DMS 273 (cell line): ENCODE measurements around the gene MLYCD.

Experiments
- DNase-seq: peaks from one replicate; lab custom pipeline; 2025; ENCODE audit not compliant: unreplicated experiment; lab: John Stamatoyannopoulos, UW

Gene MLYCD

DNA sequence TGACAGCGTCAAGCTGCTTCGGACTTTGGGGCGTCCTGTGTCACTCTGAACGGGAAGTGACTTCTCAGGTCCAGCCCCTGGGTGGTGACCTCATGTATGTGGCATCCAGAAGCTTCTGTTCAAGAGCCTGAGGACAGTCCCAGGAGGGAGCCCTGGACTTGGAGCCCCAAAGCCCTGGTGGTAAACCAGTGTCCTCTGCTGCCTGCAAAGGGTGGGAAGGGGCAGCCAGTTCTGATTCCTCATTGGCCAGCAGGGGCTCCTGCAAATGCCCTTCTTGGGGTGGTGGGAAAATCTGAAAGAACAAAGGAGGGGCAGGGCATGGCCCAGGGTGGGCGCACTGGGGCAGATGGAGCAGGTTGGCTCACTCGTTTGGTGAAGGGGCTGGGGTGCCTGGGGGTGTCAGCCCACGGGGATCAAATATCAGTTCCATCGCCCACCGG is 55.7 kb downstream of the MLYCD start:
- DNase-seq, result peak; percentile 48

- DNase-seq, result peak; percentile 73
Measured at GRCh38 chr16:83955218-83956130, 56.6 kb downstream of the MLYCD start.

DNA sequence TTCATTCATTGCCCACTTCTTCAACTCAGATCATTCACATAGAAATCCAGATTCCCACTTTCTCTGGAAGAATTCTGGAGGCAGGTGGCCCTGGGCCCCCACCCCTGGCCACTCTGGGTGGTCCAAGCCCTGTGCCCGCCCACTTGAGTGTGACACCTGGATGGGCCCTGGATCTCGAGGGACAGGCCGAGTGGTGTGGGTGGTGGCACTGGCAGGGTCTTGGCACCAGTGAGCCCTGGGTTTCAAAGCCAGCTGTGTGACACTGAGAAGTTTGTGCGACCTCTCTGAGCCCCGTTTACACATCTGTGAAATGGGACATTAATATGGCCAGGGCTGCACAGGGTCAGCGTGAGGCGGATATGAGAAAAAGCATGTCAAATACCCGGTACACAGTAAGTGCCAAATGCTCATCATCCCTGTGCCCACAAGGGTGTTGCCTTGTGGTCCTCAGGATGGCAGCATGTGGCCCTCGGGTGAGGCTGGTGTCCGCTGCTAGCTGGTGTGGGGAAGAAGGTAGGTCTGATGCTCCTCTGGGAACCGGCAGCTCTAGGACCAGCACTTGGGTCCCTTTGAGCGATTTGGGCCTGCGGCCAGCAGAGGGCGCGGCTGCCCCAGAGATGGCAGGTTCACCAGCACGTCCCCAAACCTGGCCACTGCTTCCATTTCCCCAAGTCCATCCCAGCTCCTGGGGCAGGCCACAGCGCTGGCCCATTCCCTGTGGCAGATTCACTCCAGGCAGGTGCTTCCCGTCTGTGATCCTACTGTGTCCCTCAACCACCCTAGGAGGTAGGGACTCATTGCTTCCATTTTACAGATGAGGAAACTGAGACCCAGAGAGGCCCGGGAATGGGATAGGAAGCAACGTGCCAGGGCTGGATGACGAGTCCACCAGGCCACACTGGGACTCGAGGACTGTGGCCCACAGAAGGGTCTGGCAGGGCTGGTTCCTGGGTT is 57.7 kb downstream of the MLYCD start:
- peak; percentile 90 for DNase-seq

- no peak for DNase-seq
Measured at GRCh38 chr16:83957296-83957855, 58.5 kb downstream of the MLYCD start.

GRCh38 chr16:83958137-83958845 is 59.4 kb downstream of the MLYCD start:
- no peak for DNase-seq

- DNase-seq, result no peak
Measured at GRCh38 chr16:83958846-83959565, 60.1 kb downstream of the MLYCD start.

- no peak for DNase-seq
Measured at GRCh38 chr16:83959656-83960434, 60.9 kb downstream of the MLYCD start.

DNA sequence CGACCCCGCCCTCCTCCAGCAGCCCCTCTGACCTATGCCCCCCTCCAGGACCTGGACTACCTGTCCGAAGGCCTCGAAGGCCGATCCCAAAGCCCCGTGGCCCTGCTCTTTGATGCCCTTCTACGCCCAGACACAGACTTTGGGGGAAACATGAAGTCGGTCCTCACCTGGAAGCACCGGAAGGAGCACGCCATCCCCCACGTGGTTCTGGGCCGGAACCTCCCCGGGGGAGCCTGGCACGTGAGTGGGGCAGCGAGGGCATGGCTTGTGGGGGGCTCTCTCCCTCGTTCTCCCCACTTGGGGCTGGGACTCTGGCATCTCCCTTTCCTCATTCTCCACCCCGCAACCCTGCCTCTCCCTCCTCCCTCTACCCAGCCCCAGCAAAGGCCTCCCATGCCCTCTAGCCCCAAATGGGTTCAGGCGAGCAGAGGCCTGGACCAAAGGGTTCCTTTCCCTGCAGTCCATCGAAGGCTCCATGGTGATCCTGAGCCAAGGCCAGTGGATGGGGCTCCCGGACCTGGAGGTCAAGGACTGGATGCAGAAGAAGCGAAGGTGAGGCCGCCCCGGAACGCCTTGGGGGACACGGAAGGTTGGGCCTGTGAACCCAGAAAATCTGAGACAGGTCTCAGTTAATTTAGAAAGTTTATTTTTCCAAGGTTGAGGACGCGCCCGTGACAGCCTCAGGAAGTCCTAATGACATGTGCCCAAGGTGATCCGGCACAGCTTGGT is 61.8 kb downstream of the MLYCD start:
- no peak for DNase-seq

DNA sequence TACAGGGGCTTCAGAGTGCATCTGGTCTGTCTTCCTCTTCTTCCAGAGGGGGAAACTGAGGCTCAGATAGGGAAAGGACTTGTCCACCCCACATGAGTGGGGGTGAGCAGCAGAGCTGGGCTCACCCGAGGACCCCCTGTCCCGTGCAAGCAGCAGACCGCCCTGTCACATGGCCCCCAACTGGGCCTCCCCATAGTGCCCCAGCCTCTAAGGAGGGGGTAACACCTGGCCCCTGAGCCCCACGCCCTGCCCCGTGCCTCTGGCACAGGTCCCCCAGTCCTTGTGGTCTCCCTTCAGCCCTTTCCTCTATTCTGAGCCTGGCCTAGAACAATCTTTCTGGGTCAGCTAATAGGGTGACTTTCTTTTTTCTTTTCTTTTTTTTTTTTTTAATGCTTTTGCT is 62.7 kb downstream of the MLYCD start:
- no peak for DNase-seq

GRCh38 chr16:83963277-83964119 is 64.6 kb downstream of the MLYCD start:
- no peak for DNase-seq

GRCh38 chr16:83964684-83965443 is 65.9 kb downstream of the MLYCD start:
- no peak for DNase-seq

GRCh38 chr16:83965444-83966152 is 66.7 kb downstream of the MLYCD start:
- no peak for DNase-seq

- DNase-seq, result no peak
Measured at GRCh38 chr16:83966153-83966696, 67.3 kb downstream of the MLYCD start.

GRCh38 chr16:83967091-83967490 is 68.2 kb downstream of the MLYCD start:
- peak; percentile 37 for DNase-seq

GRCh38 chr16:83967838-83968305 is 69.0 kb downstream of the MLYCD start, which contains the start of gene NECAB2:
Gene NECAB2 (plus strand): TSS chr16:83968244. CDS start chr16:83968649, 405 bp downstream.
- peak; percentile 69 for DNase-seq
